Stimulated activated CD4-positive, alpha-beta T cell treated with anti-CD3 and anti-CD28 coated beads, Interleukin-4, amount 100 ng/mL, for 24 hours (primary cell): ENCODE measurements around the gene RHEB.
"Not testable (repeated sequence)": the region's sequence is repeated elsewhere in the genome, so short reads cannot be mapped to it uniquely, and the experiment has no call there.

Experiments
- DNase-seq: peaks from one replicate; pipeline ENCODE4 v3.0.0-alpha.2; 2020

RHEB gene

GRCh38 chr7:151519765-151520418, at the start of gene RHEB:
TSS of gene RHEB (minus strand) at chr7:151519895. CDS start at chr7:151519511, 384 bp downstream.
- DNase-seq, result peak; percentile 99

- DNase-seq, result no peak
Observed at GRCh38 chr7:151566897-151567320, 47.2 kb upstream of the RHEB start.

- DNase-seq, result no peak
Observed at GRCh38 chr7:151565541-151565940, 45.8 kb upstream of the RHEB start.

GRCh38 chr7:151560243-151560642, 40.5 kb upstream of the RHEB start:
- DNase-seq, result no peak

- no peak for DNase-seq
Observed at GRCh38 chr7:151559557-151560183, 40.0 kb upstream of the RHEB start.

- DNase-seq, result no peak
Observed at GRCh38 chr7:151558575-151558974, 38.9 kb upstream of the RHEB start.

GRCh38 chr7:151556592-151556991, 36.9 kb upstream of the RHEB start:
- no peak for DNase-seq

- DNase-seq, result no peak
Observed at GRCh38 chr7:151553356-151553755, 33.7 kb upstream of the RHEB start.

GRCh38 chr7:151552352-151553028, 32.8 kb upstream of the RHEB start:
- DNase-seq, result no peak

- DNase-seq, result no peak
Observed at GRCh38 chr7:151551820-151552219, 32.1 kb upstream of the RHEB start.

GRCh38 chr7:151550656-151551286, 31.1 kb upstream of the RHEB start:
- no peak for DNase-seq

GRCh38 chr7:151549644-151550043, 29.9 kb upstream of the RHEB start:
- DNase-seq, result no peak

GRCh38 chr7:151549083-151549482, 29.4 kb upstream of the RHEB start:
- DNase-seq, result no peak

GRCh38 chr7:151544183-151544582, 24.5 kb upstream of the RHEB start:
- DNase-seq, result no peak

GRCh38 chr7:151542606-151543130, 23.0 kb upstream of the RHEB start:
- no peak for DNase-seq

GRCh38 chr7:151541709-151542499, 22.2 kb upstream of the RHEB start:
- no peak for DNase-seq

- no peak for DNase-seq
Observed at GRCh38 chr7:151540146-151540545, 20.5 kb upstream of the RHEB start.

GRCh38 chr7:151539088-151539671, 19.5 kb upstream of the RHEB start:
- no peak for DNase-seq

- no peak for DNase-seq
Observed at GRCh38 chr7:151537818-151538561, 18.3 kb upstream of the RHEB start.

GRCh38 chr7:151536178-151536577, 16.5 kb upstream of the RHEB start:
- not testable (repeated sequence) for DNase-seq

- no peak for DNase-seq
Observed at GRCh38 chr7:151529842-151530241, 10.1 kb upstream of the RHEB start.
